Measurements from ENCODE around the gene ZBTB1.

DNA sequence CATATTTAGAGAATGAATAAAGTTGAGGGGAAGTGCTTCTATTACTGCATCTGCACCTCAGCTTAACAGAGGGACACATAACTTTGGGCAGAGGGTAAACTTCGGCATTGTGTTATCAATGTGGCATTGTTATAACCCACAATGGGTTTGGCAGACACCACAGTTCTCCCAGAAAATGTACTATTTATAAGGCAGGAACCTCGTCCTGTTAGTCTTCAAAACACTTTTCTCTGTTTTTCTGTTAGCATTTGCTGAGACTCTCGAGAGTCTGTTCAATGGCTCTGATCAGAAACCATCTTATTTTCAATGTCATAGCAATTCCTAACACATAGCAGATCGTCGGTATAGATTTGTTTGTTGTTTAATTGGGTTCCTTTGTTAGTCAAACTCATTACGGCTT is 59.1 kb downstream of the ZBTB1 start:
- TF ChIP-seq, protein P1, sequence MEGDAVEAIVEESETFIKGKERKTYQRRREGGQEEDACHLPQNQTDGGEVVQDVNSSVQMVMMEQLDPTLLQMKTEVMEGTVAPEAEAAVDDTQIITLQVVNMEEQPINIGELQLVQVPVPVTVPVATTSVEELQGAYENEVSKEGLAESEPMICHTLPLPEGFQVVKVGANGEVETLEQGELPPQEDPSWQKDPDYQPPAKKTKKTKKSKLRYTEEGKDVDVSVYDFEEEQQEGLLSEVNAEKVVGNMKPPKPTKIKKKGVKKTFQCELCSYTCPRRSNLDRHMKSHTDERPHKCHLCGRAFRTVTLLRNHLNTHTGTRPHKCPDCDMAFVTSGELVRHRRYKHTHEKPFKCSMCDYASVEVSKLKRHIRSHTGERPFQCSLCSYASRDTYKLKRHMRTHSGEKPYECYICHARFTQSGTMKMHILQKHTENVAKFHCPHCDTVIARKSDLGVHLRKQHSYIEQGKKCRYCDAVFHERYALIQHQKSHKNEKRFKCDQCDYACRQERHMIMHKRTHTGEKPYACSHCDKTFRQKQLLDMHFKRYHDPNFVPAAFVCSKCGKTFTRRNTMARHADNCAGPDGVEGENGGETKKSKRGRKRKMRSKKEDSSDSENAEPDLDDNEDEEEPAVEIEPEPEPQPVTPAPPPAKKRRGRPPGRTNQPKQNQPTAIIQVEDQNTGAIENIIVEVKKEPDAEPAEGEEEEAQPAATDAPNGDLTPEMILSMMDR (conservative IDR thresholded peaks at IDR 0.05; ENCODE audit: low read depth, low read length), result no peak
- no peak for TF ChIP-seq EZH2 (IDR thresholded peaks at IDR 0.05; ENCODE audit: low read length, unreplicated experiment)
- TF ChIP-seq EZH2phosphoT487 (IDR thresholded peaks at IDR 0.05; ENCODE audit: borderline replicate concordance, low read length), result no peak

All from PC-3 (cell line).